Cardiac fibroblast (primary cell): ENCODE results near the gene LMLN.

ENCODE experiments used
- DNase-seq, 2 donors: peaks; one replicate each; pipeline versions ENCODE4 v3.0.0 to v3.0.0-alpha.2; 2010; ENCODE audit warnings: low read depth in 2 of 2
- H3K4me3 ChIP-seq, 2 donors: replicated peaks in 1 of 2; 1 replicate in 1 of 2; 2 replicates in 1 of 2; pipeline ENCODE4 v1.5.1; 2011; ENCODE audit warnings: low read depth in 2 of 2, low read length in 2 of 2, mild to moderate bottlenecking in 2 of 2, moderate library complexity in 1 of 2
- CTCF ChIP-seq: IDR thresholded peaks from one replicate; pipeline ENCODE4 v1.5.1; 2011; ENCODE audit warnings: low read depth, mild to moderate bottlenecking, low read length, inconsistent platforms

Gene LMLN

GRCh38 chr3:197951392-197951990, 8.5 kb upstream of the LMLN start:
- H3K4me3 ChIP-seq, result peak overlapping the region; percentile 70 to 71
- TF ChIP-seq CTCF, result no peak
- no peak for DNase-seq

GRCh38 chr3:197952440-197952839, 7.6 kb upstream of the LMLN start:
- no peak for DNase-seq
- no peak for TF ChIP-seq CTCF
- no peak overlapping the region for H3K4me3 ChIP-seq

- no peak for DNase-seq
- peak overlapping the region in 1 of 2 donors; percentile 12 for H3K4me3 ChIP-seq
- no peak for TF ChIP-seq CTCF
These were observed 6.7 kb upstream of the LMLN start for GRCh38 chr3:197953325-197953724.

GRCh38 chr3:197953881-197954280, 6.1 kb upstream of the LMLN start:
- H3K4me3 ChIP-seq, result no peak overlapping the region
- TF ChIP-seq CTCF, result no peak

GRCh38 chr3:197955892-197956477, 4.0 kb upstream of the LMLN start:
- DNase-seq, result no peak
- TF ChIP-seq CTCF, result no peak
- no peak overlapping the region for H3K4me3 ChIP-seq

More at GRCh38 chr3:197953881-197954280, 6.1 kb upstream of the LMLN start:
- peak; percentile 56 to 79 for DNase-seq

- H3K4me3 ChIP-seq, result no peak overlapping the region
- DNase-seq, result no peak
- no peak for TF ChIP-seq CTCF
These were observed 3.4 kb upstream of the LMLN start for GRCh38 chr3:197956626-197956988.

- no peak for TF ChIP-seq CTCF
- no peak for DNase-seq
- no peak overlapping the region for H3K4me3 ChIP-seq
These were observed 2.3 kb upstream of the LMLN start for GRCh38 chr3:197957790-197958133.
